H4 (cell line): ENCODE measurements around the gene C11orf24. TPM values are rescaled to one million over a fixed set of nuclear protein-coding genes. Genes with fewer than 3 reads are reported as not detected.

Experiments used
- total RNA-seq: library from RNA; depleted of rRNA; stranded (reverse); fragments of >200 nt; shearing (Covaris generic); gene quantifications from 2 replicates; pipeline ENCODE4 v1.2.3, GENCODE V29; 2014; rRNA removed

C11orf24 gene
- total RNA-seq, 1 experiment from 2014 or later, result 62.5 TPM

Other genes starting within 250 kb of the C11orf24 start
- 138 and 167 TPM in 2 replicates for gene NDUFS8, start 241.3 kb downstream of the C11orf24 start, total RNA-seq
- 12.5 and 13.1 TPM in 2 replicates for gene TCIRG1, start 232.9 kb downstream of the C11orf24 start, total RNA-seq
- 9.4 and 9.8 TPM in 2 replicates for gene CHKA, start 150.6 kb downstream of the C11orf24 start, total RNA-seq
- gene KMT5B, start 58.7 kb downstream of the C11orf24 start, total RNA-seq, result 9.0 and 12.4 TPM in 2 replicates
- 14.1 and 22.7 TPM in 2 replicates for gene LRP5, start 40.6 kb upstream of the C11orf24 start, total RNA-seq
- 60.7 and 82.5 TPM in 2 replicates for gene PPP6R3, start 188.8 kb upstream of the C11orf24 start, total RNA-seq